Muscle of arm (tissue), 12 donors: Measurements from ENCODE around the gene POTEG. TPM values are rescaled to one million over a fixed set of nuclear protein-coding genes. Genes with fewer than 3 reads are reported as not detected.
"Not testable (repeated sequence)": the region's sequence is repeated elsewhere in the genome, so short reads cannot be mapped to it uniquely, and the experiment has no call there.

Experiments used
- DNase-seq: peaks from one replicate; pipeline ENCODE4 v3.0.0-alpha.2; 2013
- polyA plus RNA-seq, 12 donors: library from polyadenylated mRNA; unstranded; fragments of 120-200 nt; gene quantifications; one replicate each; pipeline ENCODE4 v1.2.1, GENCODE V29; 2013; ENCODE audit not compliant: insufficient read length in 12 of 12

The POTEG gene
- polyA plus RNA-seq, 12 donors, result 0.08 to 0.11 TPM; not detected in 10

DNA sequence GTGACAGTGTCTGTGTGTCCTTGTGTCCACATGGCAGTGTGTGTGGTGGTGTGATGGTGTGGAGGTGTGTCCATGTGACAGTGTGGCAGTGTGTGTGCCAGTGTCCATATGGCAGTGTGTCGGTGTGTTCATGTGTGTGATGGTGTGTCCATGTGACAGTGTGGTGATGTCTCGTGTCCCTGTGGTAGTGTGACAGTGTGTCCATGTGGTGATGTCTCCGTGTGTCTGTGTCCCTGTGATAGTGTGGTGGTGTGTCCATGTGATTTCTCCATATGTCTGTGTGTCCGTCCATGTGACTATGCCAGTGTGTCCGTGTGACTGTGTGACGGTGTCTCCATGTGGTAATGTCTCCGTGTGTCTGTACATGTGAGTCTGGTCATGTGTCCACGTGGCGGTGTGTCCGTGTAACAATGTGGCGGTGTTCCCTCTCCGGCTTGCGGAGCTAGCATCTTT lies 59.7 kb downstream of the POTEG start:
- DNase-seq, result not testable (repeated sequence)

GRCh38 chr14:19372813-19373500 lies 61.2 kb downstream of the POTEG start:
- not testable (repeated sequence) for DNase-seq

DNA sequence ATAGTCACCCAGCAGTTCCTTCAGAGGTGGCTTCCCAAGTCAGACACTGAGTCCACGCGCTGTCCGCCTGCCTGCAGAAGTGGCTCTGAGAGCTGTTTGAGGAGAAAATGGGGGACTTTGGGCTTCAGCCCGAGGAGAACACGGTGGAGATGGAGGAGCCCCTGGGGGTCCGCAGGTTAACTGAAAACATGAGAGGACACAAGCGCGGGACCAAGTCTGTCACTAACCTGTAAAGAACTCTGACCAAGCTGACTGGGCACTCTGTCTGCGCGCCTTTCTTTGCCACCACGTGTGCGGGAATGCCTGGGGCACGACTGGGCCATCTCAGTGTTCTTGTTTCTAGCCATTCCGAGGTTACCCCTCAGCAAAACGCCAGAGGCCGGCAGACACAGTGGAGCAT lies 62.4 kb downstream of the POTEG start:
- not testable (repeated sequence) for DNase-seq

DNA sequence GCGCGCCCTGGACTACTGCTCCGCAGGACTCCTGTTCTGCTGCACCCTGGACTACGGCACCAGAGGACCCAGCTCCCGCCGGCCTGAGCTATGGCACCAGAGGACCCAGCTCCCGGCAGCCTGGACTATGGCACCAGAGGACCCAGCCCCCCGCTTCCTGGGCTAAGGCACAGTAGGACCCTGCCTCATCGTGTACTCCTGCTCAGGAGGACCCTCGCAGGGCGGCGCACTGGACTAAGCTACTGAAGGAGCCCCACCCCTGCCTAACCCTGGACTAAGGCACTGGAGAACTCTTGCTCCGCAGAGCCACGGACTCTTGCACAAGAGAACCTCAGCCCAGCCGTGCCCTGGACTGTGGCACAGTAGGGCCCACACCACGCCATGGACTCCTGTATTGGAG lies 71.3 kb downstream of the POTEG start:
- DNase-seq, result not testable (repeated sequence)

GRCh38 chr14:19362323-19362722 lies 71.8 kb downstream of the POTEG start:
- DNase-seq, result not testable (repeated sequence)

DNA sequence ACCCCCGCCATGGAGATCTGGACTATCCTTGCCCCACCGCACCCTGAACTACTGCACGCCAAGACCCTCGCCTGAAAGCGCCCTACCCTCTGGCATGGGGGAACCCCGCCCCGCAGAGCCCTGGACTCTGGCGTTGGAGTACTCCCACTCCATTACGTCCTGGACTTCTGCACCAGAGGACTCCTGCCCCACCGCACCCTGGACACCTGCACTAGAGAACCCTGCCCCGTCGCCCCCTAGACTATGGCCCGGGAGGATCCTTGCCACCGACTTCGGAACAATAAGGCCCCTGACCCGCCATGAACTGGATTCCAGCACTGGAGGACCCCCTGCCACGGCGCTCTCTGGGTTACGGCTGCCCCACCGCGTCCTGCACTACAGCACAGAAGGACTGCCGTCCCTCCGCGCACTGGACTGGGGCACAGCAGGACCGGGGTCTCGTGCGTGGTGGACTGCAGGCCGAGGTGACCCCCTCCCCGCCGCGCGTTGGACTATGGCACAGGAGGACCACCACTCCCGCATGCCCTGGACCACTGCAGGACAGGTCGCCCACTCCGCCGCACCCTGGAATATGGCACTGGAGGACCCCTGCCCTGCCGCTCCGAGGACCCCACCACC lies 72.4 kb downstream of the POTEG start:
- DNase-seq, result not testable (repeated sequence)

DNA sequence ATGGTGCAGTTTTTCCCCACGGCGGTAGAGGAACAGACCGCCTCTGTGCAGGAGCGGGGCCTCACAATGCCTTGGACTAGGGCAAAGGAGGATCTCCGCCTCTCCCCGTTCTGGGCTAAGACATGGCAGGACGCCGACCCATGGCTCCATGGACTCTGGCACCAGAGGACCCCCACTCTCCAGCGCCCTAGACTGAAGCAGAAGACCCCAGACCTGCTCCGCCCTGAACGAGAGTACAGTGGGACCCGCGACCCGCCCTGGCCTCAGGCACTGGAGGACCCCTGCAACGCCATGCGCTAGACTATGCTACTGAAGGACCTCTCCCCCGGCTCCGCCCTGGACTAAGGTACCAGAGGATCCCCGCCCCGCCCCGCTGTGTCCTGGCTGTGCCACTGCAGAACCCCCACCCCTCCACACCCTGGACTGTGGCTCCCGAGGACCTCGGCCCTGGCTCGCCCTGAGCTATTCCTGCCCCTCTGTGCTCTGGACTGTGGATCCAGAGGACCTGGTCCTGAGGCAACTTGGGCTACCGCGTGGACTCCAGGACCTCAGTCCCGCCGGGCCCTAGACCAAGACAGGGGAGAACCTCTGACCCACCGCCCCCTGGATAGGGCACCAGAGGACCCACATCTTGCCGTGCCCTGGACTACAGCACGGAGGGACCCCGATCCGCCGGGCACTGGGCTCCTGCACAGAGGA lies 73.1 kb downstream of the POTEG start:
- not testable (repeated sequence) for DNase-seq
